Fibroblast of villous mesenchyme (primary cell): ENCODE measurements around the gene NHERF1. TPM values are rescaled to one million over a fixed set of nuclear protein-coding genes. Genes with fewer than 3 reads are reported as not detected.

Experiments used
- DNase-seq: peaks from one replicate; pipeline ENCODE4 v3.0.0-alpha.2; 2010; ENCODE audit warnings: low read depth
- H3K4me3 ChIP-seq: 2 replicates; pipeline ENCODE4 v1.5.1; 2011; ENCODE audit warnings: low read depth, mild to moderate bottlenecking, low read length
- CTCF ChIP-seq: IDR thresholded peaks from 2 replicates; pipeline ENCODE4 v1.5.1; 2012; ENCODE audit warnings: low read depth, mild to moderate bottlenecking, low read length; ENCODE audit not compliant: insufficient read depth
- total RNA-seq: library from RNA; depleted of rRNA; stranded (reverse); fragments of >200 nt; gene quantifications from 2 replicates; pipeline ENCODE4 v1.2.3, GENCODE V29; 2012

The NHERF1 gene
- total RNA-seq, 1 donor = 20.7 TPM

- H3K4me3 ChIP-seq = no peak overlapping the region
- TF ChIP-seq CTCF = no peak
- no peak for DNase-seq
Measured at GRCh38 chr17:74725111-74725510, 23.3 kb upstream of the NHERF1 start.

GRCh38 chr17:74728033-74728701 lies 20.3 kb upstream of the NHERF1 start:
- TF ChIP-seq CTCF = no peak
- no peak for DNase-seq
- no peak overlapping the region for H3K4me3 ChIP-seq

GRCh38 chr17:74728702-74729075 lies 19.7 kb upstream of the NHERF1 start:
- DNase-seq = no peak
- no peak for TF ChIP-seq CTCF
- no peak overlapping the region for H3K4me3 ChIP-seq

GRCh38 chr17:74729368-74729767 lies 19.1 kb upstream of the NHERF1 start:
- no peak overlapping the region for H3K4me3 ChIP-seq
- TF ChIP-seq CTCF = no peak
- no peak for DNase-seq

GRCh38 chr17:74729866-74730265 lies 18.6 kb upstream of the NHERF1 start:
- no peak overlapping the region for H3K4me3 ChIP-seq
- no peak for TF ChIP-seq CTCF
- DNase-seq = no peak

GRCh38 chr17:74730491-74731346 lies 17.7 kb upstream of the NHERF1 start:
- DNase-seq = no peak
- TF ChIP-seq CTCF = no peak
- no peak overlapping the region for H3K4me3 ChIP-seq
